HepG2 (cell line): ENCODE measurements around the gene LIMS2. TPM values are rescaled to one million over a fixed set of nuclear protein-coding genes. Genes with fewer than 3 reads are reported as not detected.

Experiments
- HMGA1 ChIP-seq: sonication (generic); formaldehyde crosslinking; conservative IDR thresholded peaks from 2 replicates; pipeline ENCODE4 v1.4.0; 2020; ENCODE audit warnings: missing genetic modification reagents
- IRF9 ChIP-seq: sonication (generic); formaldehyde crosslinking; IDR thresholded peaks from 2 replicates; pipeline ENCODE4 v1.8.0; 2022; ENCODE audit warnings: missing genetic modification reagents, mild to moderate bottlenecking, borderline replicate concordance
- KLF11 ChIP-seq: IDR thresholded peaks from 2 replicates; pipeline ENCODE4 v1.6.1; 2016; ENCODE audit warnings: missing compliant biosample characterization
- MAFK ChIP-seq, 2 experiments: IDR thresholded peaks in 1 of 2; conservative IDR thresholded peaks in 1 of 2; 2 replicates each; pipeline ENCODE4 v1.6.1; 2011; ENCODE audit warnings: improper control_type of control experiment in 2 of 2, low read length in 2 of 2
- MIER3 ChIP-seq: IDR thresholded peaks from 2 replicates; pipeline ENCODE4 v1.6.1; 2016; ENCODE audit warnings: missing compliant biosample characterization, borderline replicate concordance
- NR3C1 ChIP-seq: sonication (generic); formaldehyde crosslinking; IDR thresholded peaks from 2 replicates; pipeline ENCODE4 v1.4.0; 2020; ENCODE audit warnings: missing genetic modification reagents
- POLR2G ChIP-seq: fragments of 200-400 bp; formaldehyde crosslinking; IDR thresholded peaks from 2 replicates; pipeline ENCODE4 v1.6.1; 2018; ENCODE audit warnings: mild to moderate bottlenecking, low read depth, low read length, moderate library complexity
- RAD21 ChIP-seq: fragments of 450-650 bp; formaldehyde crosslinking; IDR thresholded peaks from 2 replicates; pipeline ENCODE4 v1.5.0; 2020; ENCODE audit warnings: mild to moderate bottlenecking
- SATB2 ChIP-seq: sonication (generic); formaldehyde crosslinking; IDR thresholded peaks from 2 replicates; pipeline ENCODE4 v1.5.0; 2020; ENCODE audit warnings: missing genetic modification reagents
- SSRP1 ChIP-seq: IDR thresholded peaks from 2 replicates; pipeline ENCODE4 v1.6.1; 2016; ENCODE audit warnings: control low read depth
- TMF1 ChIP-seq: sonication (generic); formaldehyde crosslinking; IDR thresholded peaks from 2 replicates; pipeline ENCODE4 v1.8.1; 2022; ENCODE audit warnings: low read depth, missing genetic modification reagents
- ZNF10 ChIP-seq: sonication (generic); formaldehyde crosslinking; IDR thresholded peaks from 2 replicates; pipeline ENCODE4 v1.4.0; 2020; ENCODE audit warnings: mild to moderate bottlenecking, low read depth, missing genetic modification reagents, borderline replicate concordance
- ZNF12 ChIP-seq: sonication (generic); formaldehyde crosslinking; IDR thresholded peaks from 2 replicates; pipeline ENCODE4 v1.5.0; 2020; ENCODE audit warnings: missing genetic modification reagents
- ZNF136 ChIP-seq: sonication (generic); formaldehyde crosslinking; IDR thresholded peaks from 2 replicates; pipeline ENCODE4 v1.8.1; 2022; ENCODE audit warnings: low read depth, mild to moderate bottlenecking, moderate library complexity, missing genetic modification reagents
- ZNF207 ChIP-seq: fragments of 450-650 bp; IDR thresholded peaks from 2 replicates; pipeline ENCODE4 v1.6.1; 2016; ENCODE audit warnings: antibody characterized with exemption, borderline replicate concordance
- ZNF230 ChIP-seq: sonication (generic); formaldehyde crosslinking; IDR thresholded peaks from 2 replicates; pipeline ENCODE4 v1.4.0; 2020; ENCODE audit warnings: mild to moderate bottlenecking, missing genetic modification reagents
- ZNF382 ChIP-seq: sonication (generic); formaldehyde crosslinking; IDR thresholded peaks from 2 replicates; pipeline ENCODE4 v1.5.0; 2020; ENCODE audit warnings: missing genetic modification reagents, mild to moderate bottlenecking, borderline replicate concordance
- ZNF430 ChIP-seq: sonication (generic); formaldehyde crosslinking; IDR thresholded peaks from 2 replicates; pipeline ENCODE4 v1.9.0; 2021; ENCODE audit warnings: mild to moderate bottlenecking, missing genetic modification reagents
- ZNF468 ChIP-seq: sonication (generic); formaldehyde crosslinking; IDR thresholded peaks from 2 replicates; pipeline ENCODE4 v1.8.0; 2022; ENCODE audit warnings: mild to moderate bottlenecking, moderate library complexity, missing genetic modification reagents
- ZNF496 ChIP-seq: sonication (generic); formaldehyde crosslinking; IDR thresholded peaks from 2 replicates; pipeline ENCODE4 v1.8.1; 2023; ENCODE audit warnings: mild to moderate bottlenecking, moderate library complexity, missing genetic modification reagents; ENCODE audit not compliant: insufficient replicate concordance
- ZNF790 ChIP-seq: sonication (generic); formaldehyde crosslinking; IDR thresholded peaks from 2 replicates; pipeline ENCODE4 v1.8.0; 2022; ENCODE audit warnings: missing genetic modification reagents, mild to moderate bottlenecking, borderline replicate concordance
- polyA plus RNA-seq, 8 experiments: library from polyadenylated mRNA; depleted of rRNA in 3 of 8; stranded (reverse) in 7 of 8; unstranded in 1 of 8; fragments of >200 nt; fragmentation: Illumina TruSeq in 4 of 8; extraction: Trizol in 4 of 8; gene quantifications; 2 replicates each; pipeline versions ENCODE4 v1.2.1 to v1.2.3, GENCODE V29; 2011 to 2016; ENCODE audit warnings: low read depth in 4 of 8, missing spikeins in 1 of 8, mixed read lengths in 1 of 8; ENCODE audit not compliant: insufficient read depth in 1 of 8
- total RNA-seq, 5 experiments: library from RNA; depleted of rRNA; stranded (reverse); fragments of >200 nt; fragmentation: Illumina TruSeq; extraction: Trizol; gene quantifications; 2 replicates each; pipeline ENCODE4 v1.2.3, GENCODE V29; 2016; ENCODE audit warnings: low read depth in 1 of 5
- TF ChIP-seq, protein P1 (sequence below): sonication (generic); formaldehyde crosslinking; IDR thresholded peaks from 2 replicates; pipeline ENCODE4 v1.5.0; 2020; ENCODE audit warnings: missing genetic modification reagents, mild to moderate bottlenecking, borderline replicate concordance
- TF ChIP-seq, protein P2 (sequence below): sonication (generic); formaldehyde crosslinking; IDR thresholded peaks from 2 replicates; pipeline ENCODE4 v1.8.1; 2022; ENCODE audit warnings: mild to moderate bottlenecking, missing genetic modification reagents
- TF ChIP-seq, protein P3 (sequence below): sonication (generic); formaldehyde crosslinking; IDR thresholded peaks from 2 replicates; pipeline ENCODE4 v1.8.0; 2022; ENCODE audit warnings: mild to moderate bottlenecking, missing genetic modification reagents, moderate library complexity
- TF ChIP-seq, protein P4 (sequence below): sonication (generic); formaldehyde crosslinking; IDR thresholded peaks from 2 replicates; pipeline ENCODE4 v1.5.0; 2020; ENCODE audit warnings: mild to moderate bottlenecking, missing genetic modification reagents

Gene LIMS2
- total and polyA plus RNA-seq, 2 of the 13 experiments (the other 11 are each of a cell fraction or from before 2014, with no cell fraction given): 1.0 to 1.9 TPM

- TF ChIP-seq, protein P1, sequence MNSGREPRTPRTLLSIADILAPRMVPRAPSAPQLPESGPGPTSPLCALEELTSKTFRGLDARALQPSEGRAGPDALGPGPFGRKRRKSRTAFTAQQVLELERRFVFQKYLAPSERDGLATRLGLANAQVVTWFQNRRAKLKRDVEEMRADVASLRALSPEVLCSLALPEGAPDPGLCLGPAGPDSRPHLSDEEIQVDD (CRISPR knock-in tag): no peak
- TF ChIP-seq ZNF430 (CRISPR knock-in tag) (no peak), KLF11 (CRISPR knock-in tag) (no peak), ZNF12 (no peak; the same call in 1 of the 2 replicates), MIER3 (CRISPR knock-in tag) (no peak; the same call in 1 of the 2 replicates), IRF9 (no peak), ZNF790 (no peak), MAFK (conservative IDR thresholded peaks at IDR 0.05 in 1 of 2, IDR thresholded peaks at IDR 0.05 in 1 of 2; ENCODE audit: low read length in 2 of 2) (no peak), RAD21 (peak; percentile 99), SATB2 (CRISPR knock-in tag) (no peak), ZNF10 (CRISPR knock-in tag) (no peak), ZNF382 (no peak), ZNF468 (no peak), NR3C1 (CRISPR knock-in tag) (no peak), SSRP1 (CRISPR knock-in tag) (no peak), ZNF207 (no peak), ZNF136 (no peak), ZNF496 (no peak), TMF1 (CRISPR knock-in tag) (no peak), POLR2G (no peak), ZNF230 (0 out of 2 replicates have a peak, but pooled peaks have one; percentile 27), HMGA1 (CRISPR knock-in tag) (no peak)
- TF ChIP-seq, protein P2, sequence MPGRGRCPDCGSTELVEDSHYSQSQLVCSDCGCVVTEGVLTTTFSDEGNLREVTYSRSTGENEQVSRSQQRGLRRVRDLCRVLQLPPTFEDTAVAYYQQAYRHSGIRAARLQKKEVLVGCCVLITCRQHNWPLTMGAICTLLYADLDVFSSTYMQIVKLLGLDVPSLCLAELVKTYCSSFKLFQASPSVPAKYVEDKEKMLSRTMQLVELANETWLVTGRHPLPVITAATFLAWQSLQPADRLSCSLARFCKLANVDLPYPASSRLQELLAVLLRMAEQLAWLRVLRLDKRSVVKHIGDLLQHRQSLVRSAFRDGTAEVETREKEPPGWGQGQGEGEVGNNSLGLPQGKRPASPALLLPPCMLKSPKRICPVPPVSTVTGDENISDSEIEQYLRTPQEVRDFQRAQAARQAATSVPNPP (CRISPR knock-in tag): no peak
- TF ChIP-seq, protein P3, sequence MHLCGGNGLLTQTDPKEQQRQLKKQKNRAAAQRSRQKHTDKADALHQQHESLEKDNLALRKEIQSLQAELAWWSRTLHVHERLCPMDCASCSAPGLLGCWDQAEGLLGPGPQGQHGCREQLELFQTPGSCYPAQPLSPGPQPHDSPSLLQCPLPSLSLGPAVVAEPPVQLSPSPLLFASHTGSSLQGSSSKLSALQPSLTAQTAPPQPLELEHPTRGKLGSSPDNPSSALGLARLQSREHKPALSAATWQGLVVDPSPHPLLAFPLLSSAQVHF (CRISPR knock-in tag): no peak
- TF ChIP-seq, protein P4, sequence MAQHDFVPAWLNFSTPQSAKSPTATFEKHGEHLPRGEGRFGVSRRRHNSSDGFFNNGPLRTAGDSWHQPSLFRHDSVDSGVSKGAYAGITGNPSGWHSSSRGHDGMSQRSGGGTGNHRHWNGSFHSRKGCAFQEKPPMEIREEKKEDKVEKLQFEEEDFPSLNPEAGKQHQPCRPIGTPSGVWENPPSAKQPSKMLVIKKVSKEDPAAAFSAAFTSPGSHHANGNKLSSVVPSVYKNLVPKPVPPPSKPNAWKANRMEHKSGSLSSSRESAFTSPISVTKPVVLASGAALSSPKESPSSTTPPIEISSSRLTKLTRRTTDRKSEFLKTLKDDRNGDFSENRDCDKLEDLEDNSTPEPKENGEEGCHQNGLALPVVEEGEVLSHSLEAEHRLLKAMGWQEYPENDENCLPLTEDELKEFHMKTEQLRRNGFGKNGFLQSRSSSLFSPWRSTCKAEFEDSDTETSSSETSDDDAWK (CRISPR knock-in tag): no peak
Measured at GRCh38 chr2:127591221-127591923, 84.0 kb downstream of the LIMS2 start (continued).
